H1 (cell line): ENCODE results near the gene GPC6. TPM values are rescaled to one million over a fixed set of nuclear protein-coding genes. Genes with fewer than 3 reads are reported as not detected.

ENCODE experiments used
- BACH1 ChIP-seq: IDR thresholded peaks from 2 replicates; pipeline ENCODE4 v1.6.1; 2012; ENCODE audit warnings: low read length, improper control_type of control experiment
- RNF2 ChIP-seq: fragments of 200-900, 300-1000 bp; sonication (generic); IDR thresholded peaks from 2 replicates; pipeline ENCODE4 v1.7.1; 2016; ENCODE audit warnings: borderline replicate concordance, low read depth, mild to moderate bottlenecking, antibody characterized with exemption, low read length; ENCODE audit not compliant: poor library complexity, severe bottlenecking; ENCODE audit errors: missing control alignments
- RXRA ChIP-seq: IDR thresholded peaks from 2 replicates; pipeline ENCODE4 v1.6.1; 2011; ENCODE audit warnings: low read depth, mild to moderate bottlenecking, low read length, moderate library complexity; ENCODE audit not compliant: insufficient read depth
- SIX5 ChIP-seq: IDR thresholded peaks from 2 replicates; pipeline ENCODE4 v1.6.1; 2011; ENCODE audit warnings: mild to moderate bottlenecking, low read depth, low read length
- SRF ChIP-seq: IDR thresholded peaks from 2 replicates; pipeline ENCODE4 v1.6.1; 2011; ENCODE audit warnings: mild to moderate bottlenecking, low read depth, low read length, moderate library complexity
- polyA plus RNA-seq, 7 experiments: library from polyadenylated mRNA; depleted of rRNA in 3 of 7; stranded (reverse) in 5 of 7; unstranded in 2 of 7; fragments of >200 nt in 5 of 7; fragments of 200-250 nt in 2 of 7; gene quantifications; 1 replicate in 5 of 7; 2 replicates in 1 of 7; 4 replicates in 1 of 7; pipeline versions ENCODE4 v1.2.1 to v1.2.3, GENCODE V29; 2011 to 2013; ENCODE audit warnings: missing spikeins in 2 of 7, mixed read lengths in 2 of 7
- total RNA-seq: library from RNA; stranded (reverse); fragmentation: NEBNext Ultra II Directional; extraction: Animal tissue kit (Norgen Biotek cat#: 25700); gene quantifications from 2 replicates; pipeline ENCODE4 v1.2.1, GENCODE V29; 2021
- TF ChIP-seq, protein P1 (sequence below): fragments of 300-600 bp; sonication (generic); IDR thresholded peaks from 2 replicates; pipeline ENCODE4 v1.7.1; 2012; ENCODE audit warnings: low read length, moderate library complexity, mild to moderate bottlenecking, inconsistent platforms; ENCODE audit not compliant: insufficient replicate concordance
- TF ChIP-seq, protein P2 (sequence below): IDR thresholded peaks from 2 replicates; pipeline ENCODE4 v1.6.1; 2012; ENCODE audit warnings: inconsistent platforms

The GPC6 gene
- total and polyA plus RNA-seq, 2 of the 8 experiments (the other 6 are each of a cell fraction or from before 2014, with no cell fraction given), result 5.4 to 12.0 TPM

- TF ChIP-seq, protein P1, sequence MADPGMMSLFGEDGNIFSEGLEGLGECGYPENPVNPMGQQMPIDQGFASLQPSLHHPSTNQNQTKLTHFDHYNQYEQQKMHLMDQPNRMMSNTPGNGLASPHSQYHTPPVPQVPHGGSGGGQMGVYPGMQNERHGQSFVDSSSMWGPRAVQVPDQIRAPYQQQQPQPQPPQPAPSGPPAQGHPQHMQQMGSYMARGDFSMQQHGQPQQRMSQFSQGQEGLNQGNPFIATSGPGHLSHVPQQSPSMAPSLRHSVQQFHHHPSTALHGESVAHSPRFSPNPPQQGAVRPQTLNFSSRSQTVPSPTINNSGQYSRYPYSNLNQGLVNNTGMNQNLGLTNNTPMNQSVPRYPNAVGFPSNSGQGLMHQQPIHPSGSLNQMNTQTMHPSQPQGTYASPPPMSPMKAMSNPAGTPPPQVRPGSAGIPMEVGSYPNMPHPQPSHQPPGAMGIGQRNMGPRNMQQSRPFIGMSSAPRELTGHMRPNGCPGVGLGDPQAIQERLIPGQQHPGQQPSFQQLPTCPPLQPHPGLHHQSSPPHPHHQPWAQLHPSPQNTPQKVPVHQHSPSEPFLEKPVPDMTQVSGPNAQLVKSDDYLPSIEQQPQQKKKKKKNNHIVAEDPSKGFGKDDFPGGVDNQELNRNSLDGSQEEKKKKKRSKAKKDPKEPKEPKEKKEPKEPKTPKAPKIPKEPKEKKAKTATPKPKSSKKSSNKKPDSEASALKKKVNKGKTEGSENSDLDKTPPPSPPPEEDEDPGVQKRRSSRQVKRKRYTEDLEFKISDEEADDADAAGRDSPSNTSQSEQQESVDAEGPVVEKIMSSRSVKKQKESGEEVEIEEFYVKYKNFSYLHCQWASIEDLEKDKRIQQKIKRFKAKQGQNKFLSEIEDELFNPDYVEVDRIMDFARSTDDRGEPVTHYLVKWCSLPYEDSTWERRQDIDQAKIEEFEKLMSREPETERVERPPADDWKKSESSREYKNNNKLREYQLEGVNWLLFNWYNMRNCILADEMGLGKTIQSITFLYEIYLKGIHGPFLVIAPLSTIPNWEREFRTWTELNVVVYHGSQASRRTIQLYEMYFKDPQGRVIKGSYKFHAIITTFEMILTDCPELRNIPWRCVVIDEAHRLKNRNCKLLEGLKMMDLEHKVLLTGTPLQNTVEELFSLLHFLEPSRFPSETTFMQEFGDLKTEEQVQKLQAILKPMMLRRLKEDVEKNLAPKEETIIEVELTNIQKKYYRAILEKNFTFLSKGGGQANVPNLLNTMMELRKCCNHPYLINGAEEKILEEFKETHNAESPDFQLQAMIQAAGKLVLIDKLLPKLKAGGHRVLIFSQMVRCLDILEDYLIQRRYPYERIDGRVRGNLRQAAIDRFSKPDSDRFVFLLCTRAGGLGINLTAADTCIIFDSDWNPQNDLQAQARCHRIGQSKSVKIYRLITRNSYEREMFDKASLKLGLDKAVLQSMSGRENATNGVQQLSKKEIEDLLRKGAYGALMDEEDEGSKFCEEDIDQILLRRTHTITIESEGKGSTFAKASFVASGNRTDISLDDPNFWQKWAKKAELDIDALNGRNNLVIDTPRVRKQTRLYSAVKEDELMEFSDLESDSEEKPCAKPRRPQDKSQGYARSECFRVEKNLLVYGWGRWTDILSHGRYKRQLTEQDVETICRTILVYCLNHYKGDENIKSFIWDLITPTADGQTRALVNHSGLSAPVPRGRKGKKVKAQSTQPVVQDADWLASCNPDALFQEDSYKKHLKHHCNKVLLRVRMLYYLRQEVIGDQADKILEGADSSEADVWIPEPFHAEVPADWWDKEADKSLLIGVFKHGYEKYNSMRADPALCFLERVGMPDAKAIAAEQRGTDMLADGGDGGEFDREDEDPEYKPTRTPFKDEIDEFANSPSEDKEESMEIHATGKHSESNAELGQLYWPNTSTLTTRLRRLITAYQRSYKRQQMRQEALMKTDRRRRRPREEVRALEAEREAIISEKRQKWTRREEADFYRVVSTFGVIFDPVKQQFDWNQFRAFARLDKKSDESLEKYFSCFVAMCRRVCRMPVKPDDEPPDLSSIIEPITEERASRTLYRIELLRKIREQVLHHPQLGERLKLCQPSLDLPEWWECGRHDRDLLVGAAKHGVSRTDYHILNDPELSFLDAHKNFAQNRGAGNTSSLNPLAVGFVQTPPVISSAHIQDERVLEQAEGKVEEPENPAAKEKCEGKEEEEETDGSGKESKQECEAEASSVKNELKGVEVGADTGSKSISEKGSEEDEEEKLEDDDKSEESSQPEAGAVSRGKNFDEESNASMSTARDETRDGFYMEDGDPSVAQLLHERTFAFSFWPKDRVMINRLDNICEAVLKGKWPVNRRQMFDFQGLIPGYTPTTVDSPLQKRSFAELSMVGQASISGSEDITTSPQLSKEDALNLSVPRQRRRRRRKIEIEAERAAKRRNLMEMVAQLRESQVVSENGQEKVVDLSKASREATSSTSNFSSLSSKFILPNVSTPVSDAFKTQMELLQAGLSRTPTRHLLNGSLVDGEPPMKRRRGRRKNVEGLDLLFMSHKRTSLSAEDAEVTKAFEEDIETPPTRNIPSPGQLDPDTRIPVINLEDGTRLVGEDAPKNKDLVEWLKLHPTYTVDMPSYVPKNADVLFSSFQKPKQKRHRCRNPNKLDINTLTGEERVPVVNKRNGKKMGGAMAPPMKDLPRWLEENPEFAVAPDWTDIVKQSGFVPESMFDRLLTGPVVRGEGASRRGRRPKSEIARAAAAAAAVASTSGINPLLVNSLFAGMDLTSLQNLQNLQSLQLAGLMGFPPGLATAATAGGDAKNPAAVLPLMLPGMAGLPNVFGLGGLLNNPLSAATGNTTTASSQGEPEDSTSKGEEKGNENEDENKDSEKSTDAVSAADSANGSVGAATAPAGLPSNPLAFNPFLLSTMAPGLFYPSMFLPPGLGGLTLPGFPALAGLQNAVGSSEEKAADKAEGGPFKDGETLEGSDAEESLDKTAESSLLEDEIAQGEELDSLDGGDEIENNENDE, result no peak
- TF ChIP-seq RNF2 (no peak), SIX5 (no peak), SRF (no peak), BACH1 (no peak), RXRA (no peak)
- TF ChIP-seq, protein P2, sequence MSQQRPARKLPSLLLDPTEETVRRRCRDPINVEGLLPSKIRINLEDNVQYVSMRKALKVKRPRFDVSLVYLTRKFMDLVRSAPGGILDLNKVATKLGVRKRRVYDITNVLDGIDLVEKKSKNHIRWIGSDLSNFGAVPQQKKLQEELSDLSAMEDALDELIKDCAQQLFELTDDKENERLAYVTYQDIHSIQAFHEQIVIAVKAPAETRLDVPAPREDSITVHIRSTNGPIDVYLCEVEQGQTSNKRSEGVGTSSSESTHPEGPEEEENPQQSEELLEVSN, result no peak
These were observed 945.8 kb downstream of the GPC6 start (continued) for GRCh38 chr13:94172416-94172815.
